Cardiac muscle cell (in vitro differentiated cells and primary cell): Measurements from ENCODE around the gene JAKMIP2. TPM values are rescaled to one million over a fixed set of nuclear protein-coding genes. Genes with fewer than 3 reads are reported as not detected.

Experiments
- DNase-seq, 2 donors: peaks; one replicate each; pipeline versions ENCODE4 v3.0.0 to v3.0.0-alpha.2; 2010 to 2017; ENCODE audit warnings: low read depth in 1 of 2, low spot score in 1 of 2
- H3K27ac ChIP-seq: fragments of 200-600 bp; sonication (generic); 2 replicates; pipeline ENCODE4 v1.5.1; 2016
- H3K27me3 ChIP-seq: fragments of 200-600 bp; sonication (generic); 2 replicates; pipeline ENCODE4 v1.6.0; 2016; ENCODE audit warnings: control low read depth
- H3K36me3 ChIP-seq: fragments of 200-600 bp; sonication (generic); 2 replicates; pipeline ENCODE4 v1.5.1; 2016; ENCODE audit warnings: control low read depth
- H3K4me1 ChIP-seq: fragments of 200-600 bp; sonication (generic); 2 replicates; pipeline ENCODE4 v1.8.1; 2017; ENCODE audit warnings: low read depth, mild to moderate bottlenecking, mixed run types
- H3K4me3 ChIP-seq: fragments of 200-600 bp; sonication (generic); 2 replicates; pipeline ENCODE4 v1.5.1; 2016; ENCODE audit warnings: mild to moderate bottlenecking
- H3K9me3 ChIP-seq: fragments of 200-600 bp; sonication (generic); 2 replicates; pipeline ENCODE4 v1.5.1; 2017; ENCODE audit warnings: low read depth, mild to moderate bottlenecking, control low read depth
- CTCF ChIP-seq: IDR thresholded peaks from 2 replicates; pipeline ENCODE4 v1.5.1; 2012; ENCODE audit warnings: low read depth, mild to moderate bottlenecking, low read length
- polyA plus RNA-seq: library from polyadenylated mRNA; unstranded; fragments of >200 nt; fragmentation: Nextera tagmentation; extraction: Ambion mirVana; gene quantifications from 2 replicates; pipeline ENCODE4 v1.2.1, GENCODE V29; 2016
- total RNA-seq: library from RNA; depleted of rRNA; stranded (reverse); fragments of >200 nt; gene quantifications from 2 replicates; pipeline ENCODE4 v1.2.3, GENCODE V29; 2016

JAKMIP2 gene
- total and polyA plus RNA-seq, 2 experiments from 2014 or later, result 14.5 to 15.9 TPM

GRCh38 chr5:147674411-147674810 is 108.1 kb downstream of the JAKMIP2 start:
- Histone ChIP-seq H3K4me3 (no peak overlapping the region), H3K27me3 (no peaks in the 10 kb centered on the region), H3K27ac (no peak overlapping the region), H3K4me1 (peaks cover under 1% of the 10 kb centered on the region), H3K36me3 (no peaks in the 10 kb centered on the region), H3K9me3 (no peaks in the 10 kb centered on the region)
- DNase-seq, result no peak
- TF ChIP-seq CTCF, result no peak

GRCh38 chr5:147673791-147674190 is 108.7 kb downstream of the JAKMIP2 start:
- Histone ChIP-seq H3K27ac (no peak overlapping the region), H3K36me3 (no peaks in the 10 kb centered on the region), H3K4me1 (no peaks in the 10 kb centered on the region), H3K4me3 (no peak overlapping the region), H3K27me3 (no peaks in the 10 kb centered on the region), H3K9me3 (no peaks in the 10 kb centered on the region)
- no peak for TF ChIP-seq CTCF
- DNase-seq, result no peak

- Histone ChIP-seq H3K4me3 (no peak overlapping the region), H3K27ac (no peak overlapping the region), H3K36me3 (no peaks in the 10 kb centered on the region), H3K9me3 (no peaks in the 10 kb centered on the region), H3K4me1 (no peaks in the 10 kb centered on the region), H3K27me3 (no peaks in the 10 kb centered on the region)
- DNase-seq, result no peak
- TF ChIP-seq CTCF, result no peak
Observed at GRCh38 chr5:147673266-147673665, 109.3 kb downstream of the JAKMIP2 start.

GRCh38 chr5:147671365-147671764 is 111.2 kb downstream of the JAKMIP2 start:
- H3K9me3 ChIP-seq, result no peaks in the 10 kb centered on the region
- no peaks in the 10 kb centered on the region for H3K27me3 ChIP-seq
- H3K27ac ChIP-seq, result no peak overlapping the region
- no peaks in the 10 kb centered on the region for H3K4me1 ChIP-seq
- H3K36me3 ChIP-seq, result no peaks in the 10 kb centered on the region
- H3K4me3 ChIP-seq, result no peak overlapping the region
- DNase-seq, result no peak
- no peak for TF ChIP-seq CTCF

- DNase-seq, result no peak
- no peak for TF ChIP-seq CTCF
- Histone ChIP-seq H3K36me3 (no peaks in the 10 kb centered on the region), H3K4me3 (no peak overlapping the region), H3K9me3 (no peaks in the 10 kb centered on the region), H3K27me3 (no peaks in the 10 kb centered on the region), H3K4me1 (no peaks in the 10 kb centered on the region), H3K27ac (no peak overlapping the region)
Observed at GRCh38 chr5:147670815-147671214, 111.7 kb downstream of the JAKMIP2 start.
